Glutamatergic neuron (in vitro differentiated cells): Measurements from ENCODE around the gene PGLYRP4. TPM values are rescaled to one million over a fixed set of nuclear protein-coding genes. Genes with fewer than 3 reads are reported as not detected.

Experiments
- DNase-seq: peaks from one replicate; pipeline ENCODE4 v3.0.0; 2022
- H3K27ac Mint-ChIP-seq: one replicate; pipeline ENCODE4 v1.8.0; 2020; ENCODE audit warnings: mild to moderate bottlenecking, mixed read lengths, inconsistent platforms; ENCODE audit not compliant: unreplicated experiment
- H3K27me3 Mint-ChIP-seq: one replicate; pipeline ENCODE4 v1.8.0; 2020; ENCODE audit warnings: mild to moderate bottlenecking, moderate library complexity, mixed read lengths, inconsistent platforms; ENCODE audit not compliant: unreplicated experiment
- H3K36me3 Mint-ChIP-seq: one replicate; pipeline ENCODE4 v1.8.0; 2020; ENCODE audit warnings: mild to moderate bottlenecking, mixed read lengths, inconsistent platforms; ENCODE audit not compliant: unreplicated experiment
- H3K4me1 Mint-ChIP-seq: one replicate; pipeline ENCODE4 v1.8.0; 2020; ENCODE audit warnings: mild to moderate bottlenecking, low read depth, mixed read lengths, inconsistent platforms; ENCODE audit not compliant: unreplicated experiment
- H3K4me3 Mint-ChIP-seq: one replicate; pipeline ENCODE4 v1.8.0; 2020; ENCODE audit warnings: mild to moderate bottlenecking, mixed read lengths, inconsistent platforms; ENCODE audit not compliant: unreplicated experiment
- H3K9me3 Mint-ChIP-seq: one replicate; pipeline ENCODE4 v1.8.0; 2020; ENCODE audit warnings: mild to moderate bottlenecking, moderate library complexity, mixed read lengths, inconsistent platforms; ENCODE audit not compliant: unreplicated experiment
- CTCF ChIP-seq: fragments of 200-600 bp; sonication (generic); IDR thresholded peaks from one replicate; pipeline ENCODE4 v1.5.0; 2021; ENCODE audit not compliant: partially characterized antibody, unreplicated experiment
- total RNA-seq: library from RNA; stranded (reverse); fragmentation: NEBNext Ultra II Directional; extraction: Animal tissue kit (Norgen Biotek cat#: 25700); gene quantifications from one replicate; pipeline ENCODE4 v1.2.1, GENCODE V29; 2021; ENCODE audit not compliant: unreplicated experiment

Gene PGLYRP4
- total RNA-seq, 1 donor from 2014 or later: not detected

GRCh38 chr1:153312570-153313186 is 36.0 kb downstream of the PGLYRP4 start, which contains the start of gene PGLYRP3:
PGLYRP3 (minus strand) TSS chr1:153312952; CDS start chr1:153310665, 2,287 bp downstream.
- H3K27me3 Mint-ChIP-seq: peaks cover 4% of the 10 kb centered on the region

GRCh38 chr1:153310526-153310925 is 38.1 kb downstream of the PGLYRP4 start:
- no peak for TF ChIP-seq CTCF
- Mint-ChIP-seq H3K4me1 (no peaks in the 10 kb centered on the region), H3K27me3 (peaks cover 6% of the 10 kb centered on the region), H3K9me3 (peaks cover 4% of the 10 kb centered on the region), H3K36me3 (no peaks in the 10 kb centered on the region), H3K27ac (no peak overlapping the region), H3K4me3 (no peak overlapping the region)
- no peak for DNase-seq

More at GRCh38 chr1:153312570-153313186, 36.0 kb downstream of the PGLYRP4 start, which contains the start of gene PGLYRP3:
- H3K4me1 Mint-ChIP-seq: no peaks in the 10 kb centered on the region
- no peak within 1 kb of the TSS for H3K27ac Mint-ChIP-seq
- no peaks in the 10 kb centered on the region for H3K36me3 Mint-ChIP-seq
- no peak within 1 kb of the TSS for H3K4me3 Mint-ChIP-seq
- peaks cover 4% of the 10 kb centered on the region for H3K9me3 Mint-ChIP-seq
- no peak for TF ChIP-seq CTCF
- DNase-seq: no peak

GRCh38 chr1:153309441-153309840 is 39.2 kb downstream of the PGLYRP4 start:
- Mint-ChIP-seq H3K27ac (no peak overlapping the region), H3K36me3 (no peaks in the 10 kb centered on the region), H3K27me3 (peaks cover 6% of the 10 kb centered on the region), H3K4me1 (no peaks in the 10 kb centered on the region), H3K9me3 (peaks cover 4% of the 10 kb centered on the region), H3K4me3 (no peak overlapping the region)
- TF ChIP-seq CTCF: no peak
- no peak for DNase-seq

GRCh38 chr1:153308540-153308939 is 40.1 kb downstream of the PGLYRP4 start:
- DNase-seq: no peak

More at GRCh38 chr1:153308540-153308939, 40.1 kb downstream of the PGLYRP4 start:
- TF ChIP-seq CTCF: no peak
- Mint-ChIP-seq H3K9me3 (peaks cover 4% of the 10 kb centered on the region), H3K4me1 (no peaks in the 10 kb centered on the region), H3K27me3 (peaks cover 8% of the 10 kb centered on the region), H3K36me3 (no peaks in the 10 kb centered on the region), H3K4me3 (no peak overlapping the region), H3K27ac (no peak overlapping the region)
